ENCODE data around the gene MED8. TPM values are rescaled to one million over a fixed set of nuclear protein-coding genes. Genes with fewer than 3 reads are reported as not detected.

Gene MED8
- total and polyA plus RNA-seq, 9 of the 15 experiments (the other 6 are each of a cell fraction or from before 2014, with no cell fraction given) = 23.0 to 120 (median 56.4) TPM

GRCh38 chr1:43367904-43368645, 21.5 kb downstream of the MED8 start, which contains the start of gene ELOVL1 (continued):
- TF ChIP-seq, protein P1, sequence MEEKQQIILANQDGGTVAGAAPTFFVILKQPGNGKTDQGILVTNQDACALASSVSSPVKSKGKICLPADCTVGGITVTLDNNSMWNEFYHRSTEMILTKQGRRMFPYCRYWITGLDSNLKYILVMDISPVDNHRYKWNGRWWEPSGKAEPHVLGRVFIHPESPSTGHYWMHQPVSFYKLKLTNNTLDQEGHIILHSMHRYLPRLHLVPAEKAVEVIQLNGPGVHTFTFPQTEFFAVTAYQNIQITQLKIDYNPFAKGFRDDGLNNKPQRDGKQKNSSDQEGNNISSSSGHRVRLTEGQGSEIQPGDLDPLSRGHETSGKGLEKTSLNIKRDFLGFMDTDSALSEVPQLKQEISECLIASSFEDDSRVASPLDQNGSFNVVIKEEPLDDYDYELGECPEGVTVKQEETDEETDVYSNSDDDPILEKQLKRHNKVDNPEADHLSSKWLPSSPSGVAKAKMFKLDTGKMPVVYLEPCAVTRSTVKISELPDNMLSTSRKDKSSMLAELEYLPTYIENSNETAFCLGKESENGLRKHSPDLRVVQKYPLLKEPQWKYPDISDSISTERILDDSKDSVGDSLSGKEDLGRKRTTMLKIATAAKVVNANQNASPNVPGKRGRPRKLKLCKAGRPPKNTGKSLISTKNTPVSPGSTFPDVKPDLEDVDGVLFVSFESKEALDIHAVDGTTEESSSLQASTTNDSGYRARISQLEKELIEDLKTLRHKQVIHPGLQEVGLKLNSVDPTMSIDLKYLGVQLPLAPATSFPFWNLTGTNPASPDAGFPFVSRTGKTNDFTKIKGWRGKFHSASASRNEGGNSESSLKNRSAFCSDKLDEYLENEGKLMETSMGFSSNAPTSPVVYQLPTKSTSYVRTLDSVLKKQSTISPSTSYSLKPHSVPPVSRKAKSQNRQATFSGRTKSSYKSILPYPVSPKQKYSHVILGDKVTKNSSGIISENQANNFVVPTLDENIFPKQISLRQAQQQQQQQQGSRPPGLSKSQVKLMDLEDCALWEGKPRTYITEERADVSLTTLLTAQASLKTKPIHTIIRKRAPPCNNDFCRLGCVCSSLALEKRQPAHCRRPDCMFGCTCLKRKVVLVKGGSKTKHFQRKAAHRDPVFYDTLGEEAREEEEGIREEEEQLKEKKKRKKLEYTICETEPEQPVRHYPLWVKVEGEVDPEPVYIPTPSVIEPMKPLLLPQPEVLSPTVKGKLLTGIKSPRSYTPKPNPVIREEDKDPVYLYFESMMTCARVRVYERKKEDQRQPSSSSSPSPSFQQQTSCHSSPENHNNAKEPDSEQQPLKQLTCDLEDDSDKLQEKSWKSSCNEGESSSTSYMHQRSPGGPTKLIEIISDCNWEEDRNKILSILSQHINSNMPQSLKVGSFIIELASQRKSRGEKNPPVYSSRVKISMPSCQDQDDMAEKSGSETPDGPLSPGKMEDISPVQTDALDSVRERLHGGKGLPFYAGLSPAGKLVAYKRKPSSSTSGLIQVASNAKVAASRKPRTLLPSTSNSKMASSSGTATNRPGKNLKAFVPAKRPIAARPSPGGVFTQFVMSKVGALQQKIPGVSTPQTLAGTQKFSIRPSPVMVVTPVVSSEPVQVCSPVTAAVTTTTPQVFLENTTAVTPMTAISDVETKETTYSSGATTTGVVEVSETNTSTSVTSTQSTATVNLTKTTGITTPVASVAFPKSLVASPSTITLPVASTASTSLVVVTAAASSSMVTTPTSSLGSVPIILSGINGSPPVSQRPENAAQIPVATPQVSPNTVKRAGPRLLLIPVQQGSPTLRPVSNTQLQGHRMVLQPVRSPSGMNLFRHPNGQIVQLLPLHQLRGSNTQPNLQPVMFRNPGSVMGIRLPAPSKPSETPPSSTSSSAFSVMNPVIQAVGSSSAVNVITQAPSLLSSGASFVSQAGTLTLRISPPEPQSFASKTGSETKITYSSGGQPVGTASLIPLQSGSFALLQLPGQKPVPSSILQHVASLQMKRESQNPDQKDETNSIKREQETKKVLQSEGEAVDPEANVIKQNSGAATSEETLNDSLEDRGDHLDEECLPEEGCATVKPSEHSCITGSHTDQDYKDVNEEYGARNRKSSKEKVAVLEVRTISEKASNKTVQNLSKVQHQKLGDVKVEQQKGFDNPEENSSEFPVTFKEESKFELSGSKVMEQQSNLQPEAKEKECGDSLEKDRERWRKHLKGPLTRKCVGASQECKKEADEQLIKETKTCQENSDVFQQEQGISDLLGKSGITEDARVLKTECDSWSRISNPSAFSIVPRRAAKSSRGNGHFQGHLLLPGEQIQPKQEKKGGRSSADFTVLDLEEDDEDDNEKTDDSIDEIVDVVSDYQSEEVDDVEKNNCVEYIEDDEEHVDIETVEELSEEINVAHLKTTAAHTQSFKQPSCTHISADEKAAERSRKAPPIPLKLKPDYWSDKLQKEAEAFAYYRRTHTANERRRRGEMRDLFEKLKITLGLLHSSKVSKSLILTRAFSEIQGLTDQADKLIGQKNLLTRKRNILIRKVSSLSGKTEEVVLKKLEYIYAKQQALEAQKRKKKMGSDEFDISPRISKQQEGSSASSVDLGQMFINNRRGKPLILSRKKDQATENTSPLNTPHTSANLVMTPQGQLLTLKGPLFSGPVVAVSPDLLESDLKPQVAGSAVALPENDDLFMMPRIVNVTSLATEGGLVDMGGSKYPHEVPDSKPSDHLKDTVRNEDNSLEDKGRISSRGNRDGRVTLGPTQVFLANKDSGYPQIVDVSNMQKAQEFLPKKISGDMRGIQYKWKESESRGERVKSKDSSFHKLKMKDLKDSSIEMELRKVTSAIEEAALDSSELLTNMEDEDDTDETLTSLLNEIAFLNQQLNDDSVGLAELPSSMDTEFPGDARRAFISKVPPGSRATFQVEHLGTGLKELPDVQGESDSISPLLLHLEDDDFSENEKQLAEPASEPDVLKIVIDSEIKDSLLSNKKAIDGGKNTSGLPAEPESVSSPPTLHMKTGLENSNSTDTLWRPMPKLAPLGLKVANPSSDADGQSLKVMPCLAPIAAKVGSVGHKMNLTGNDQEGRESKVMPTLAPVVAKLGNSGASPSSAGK (IDR thresholded peaks at IDR 0.05) = peak; percentile 99
- TF ChIP-seq HDAC8 (tag; IDR thresholded peaks at IDR 0.05) (no peak), HCFC1 (IDR thresholded peaks at IDR 0.05; ENCODE audit: low read depth, low read length) (no peak), PHF20 (IDR thresholded peaks at IDR 0.05; ENCODE audit: partially characterized antibody) (peak; percentile 67), ZNF143 (CRISPR knock-in tag; IDR thresholded peaks at IDR 0.05) (peak; percentile 55; the same call in 1 of the 2 replicates), HBP1 (CRISPR knock-in tag; IDR thresholded peaks at IDR 0.05) (0 out of 2 replicates have a peak, but pooled peaks have one; percentile 39), ZNF408 (CRISPR knock-in tag; IDR thresholded peaks at IDR 0.05; ENCODE audit: low read depth) (no peak), HMG20A (CRISPR knock-in tag; conservative IDR thresholded peaks at IDR 0.05) (no peak), PURB (CRISPR knock-in tag; IDR thresholded peaks at IDR 0.05; ENCODE audit: low read depth) (no peak)
